A549 (cell line): ENCODE data around the gene BUB1B. TPM values are rescaled to one million over a fixed set of nuclear protein-coding genes. Genes with fewer than 3 reads are reported as not detected.

Experiments used
- ATAC-seq, 2 experiments: fragments of 200-7000 bp in 1 of 2; fragments of >200 bp in 1 of 2; cut with Nextera tagmentation in 1 of 2; cut with Tn5 transposase in 1 of 2; 3 replicates each; pipeline versions ENCODE4 v1.8.0 to v1.9.1; 2018 to 2020; ENCODE audit warnings: mild to moderate bottlenecking in 1 of 2, moderate library complexity in 1 of 2
- CTCF ChIA-PET: fragments of 300-600 bp; sonication (Branson Sonifier 250); formaldehyde crosslinking; extraction: SDS; loops from one replicate; lab custom pipeline; 2021; ENCODE audit warnings: antibody characterized with exemption, inconsistent platforms; lab: Yijun Ruan, JAX
- POLR2A ChIA-PET: fragments of 350-600 bp; formaldehyde crosslinking; extraction: SDS; loops from one replicate; lab custom pipeline; 2021; ENCODE audit warnings: antibody characterized with exemption, inconsistent platforms; lab: Yijun Ruan, JAX
- DNase-seq, 2 experiments: peaks; one replicate each; pipeline versions ENCODE4 v3.0.0 to v3.0.0-alpha.2; 2011 to 2016; ENCODE audit warnings: low read depth in 1 of 2, low spot score in 1 of 2
- FAIRE-seq: peaks from 2 replicates; lab custom pipeline; 2011; peaks lifted over from hg19 to GRCh38; lab: Jason Lieb, UNC
- H3K27ac ChIP-seq, 2 experiments: fragments of >200 bp; sonication (Bioruptor Twin); formaldehyde crosslinking; 3 replicates each; pipeline ENCODE4 v1.5.1; 2016 to 2017
- H3K4me1 ChIP-seq: fragments of >200 bp; sonication (Bioruptor Twin); formaldehyde crosslinking; 3 replicates; pipeline ENCODE4 v1.6.1; 2016
- H3K4me2 ChIP-seq: fragments of >200 bp; sonication (Bioruptor Twin); formaldehyde crosslinking; 3 replicates; pipeline ENCODE4 v1.6.1; 2016
- H3K4me3 ChIP-seq: fragments of >200 bp; sonication (Bioruptor Twin); formaldehyde crosslinking; 3 replicates; pipeline ENCODE4 v1.5.1; 2016
- H3K9me3 ChIP-seq: fragments of >200 bp; sonication (Bioruptor Twin); formaldehyde crosslinking; 3 replicates; pipeline ENCODE4 v1.6.1; 2016
- CBX2 ChIP-seq: fragments of 200-600 bp; sonication (generic); IDR thresholded peaks from 2 replicates; pipeline ENCODE4 v1.6.1; 2016; ENCODE audit warnings: low read depth, mild to moderate bottlenecking, borderline replicate concordance
- CBX8 ChIP-seq: fragments of 200-600 bp; sonication (generic); IDR thresholded peaks from 2 replicates; pipeline ENCODE4 v1.6.1; 2016
- CHD2 ChIP-seq: fragments of 150-350 bp; IDR thresholded peaks from 2 replicates; pipeline ENCODE4 v1.6.1; 2014; ENCODE audit warnings: low read length; ENCODE audit not compliant: partially characterized antibody
- CHD4 ChIP-seq: fragments of 200-600 bp; sonication (generic); IDR thresholded peaks from 2 replicates; pipeline ENCODE4 v1.6.1; 2016; ENCODE audit warnings: antibody characterized with exemption, mild to moderate bottlenecking, borderline replicate concordance
- EHF ChIP-seq: fragments of 250-450 bp; sonication (Bioruptor Pico); IDR thresholded peaks from 2 replicates; pipeline ENCODE4 v1.5.0; 2020; ENCODE audit warnings: mild to moderate bottlenecking
- ESRRA ChIP-seq: fragments of 150-350 bp; IDR thresholded peaks from 2 replicates; pipeline ENCODE4 v1.6.1; 2014; ENCODE audit warnings: mild to moderate bottlenecking, low read length, borderline replicate concordance
- HDAC2 ChIP-seq: fragments of 200-600 bp; sonication (generic); IDR thresholded peaks from 2 replicates; pipeline ENCODE4 v1.6.1; 2016
- HES2 ChIP-seq: fragments of >200 bp; sonication (Bioruptor Twin); formaldehyde crosslinking; IDR thresholded peaks from 2 replicates; pipeline ENCODE4 v1.6.1; 2016
- HEYL ChIP-seq: fragments of 250-450 bp; sonication (Bioruptor Pico); IDR thresholded peaks from 2 replicates; pipeline ENCODE4 v1.8.0; 2021; ENCODE audit warnings: mild to moderate bottlenecking, moderate library complexity
- HOXB5 ChIP-seq: fragments of 250-450 bp; sonication (Bioruptor Pico); IDR thresholded peaks from 2 replicates; pipeline ENCODE4 v1.5.0; 2020; ENCODE audit warnings: mild to moderate bottlenecking, moderate library complexity
- KDM1A ChIP-seq: fragments of 200-600 bp; sonication (generic); IDR thresholded peaks from 2 replicates; pipeline ENCODE4 v1.6.1; 2016; ENCODE audit warnings: low read depth, mild to moderate bottlenecking
- MYC ChIP-seq: IDR thresholded peaks from 2 replicates; pipeline ENCODE4 v1.6.1; 2012; ENCODE audit warnings: mild to moderate bottlenecking, inconsistent platforms, low read length, improper control_type of control experiment, borderline replicate concordance
- NFE2L2 ChIP-seq: fragments of 150-350 bp; conservative IDR thresholded peaks from 2 replicates; pipeline ENCODE4 v1.6.1; 2014; ENCODE audit warnings: low read length
- NPAS2 ChIP-seq: fragments of 250-450 bp; sonication (Bioruptor Pico); IDR thresholded peaks from 2 replicates; pipeline ENCODE4 v1.8.0; 2022; ENCODE audit warnings: mild to moderate bottlenecking, moderate library complexity, borderline replicate concordance
- NR3C1 ChIP-seq: fragments of >200 bp; sonication (Bioruptor Twin); formaldehyde crosslinking; IDR thresholded peaks from 3 replicates; pipeline ENCODE4 v1.6.1; 2017
- PBX3 ChIP-seq: IDR thresholded peaks from 2 replicates; pipeline ENCODE4 v1.6.1; 2012
- PHF8 ChIP-seq: fragments of 200-600 bp; sonication (generic); IDR thresholded peaks from 2 replicates; pipeline ENCODE4 v1.6.1; 2016; ENCODE audit warnings: low read depth, mild to moderate bottlenecking, antibody characterized with exemption, moderate library complexity, borderline replicate concordance
- POLR2A ChIP-seq: IDR thresholded peaks from 2 replicates; pipeline ENCODE4 v1.6.1; 2012; ENCODE audit warnings: mild to moderate bottlenecking, low read length
- POLR2AphosphoS2 ChIP-seq: conservative IDR thresholded peaks from 2 replicates; pipeline ENCODE4 v1.6.1; 2012; ENCODE audit warnings: low read length, improper control_type of control experiment, inconsistent platforms
- REST ChIP-seq: fragments of 200-600 bp; sonication (generic); IDR thresholded peaks from 2 replicates; pipeline ENCODE4 v1.6.1; 2016; ENCODE audit warnings: antibody characterized with exemption, mild to moderate bottlenecking, moderate library complexity
- SMC3 ChIP-seq: fragments of >200 bp; sonication (Bioruptor Twin); formaldehyde crosslinking; IDR thresholded peaks from 3 replicates; pipeline ENCODE4 v1.6.1; 2018; ENCODE audit warnings: inconsistent platforms
- SREBF2 ChIP-seq: fragments of 450-650 bp; IDR thresholded peaks from 2 replicates; pipeline ENCODE4 v1.6.1; 2014; ENCODE audit warnings: mild to moderate bottlenecking, moderate library complexity
- TFCP2L1 ChIP-seq: fragments of 250-450 bp; sonication (Bioruptor Pico); IDR thresholded peaks from 2 replicates; pipeline ENCODE4 v1.5.0; 2021; ENCODE audit warnings: mild to moderate bottlenecking
- TP53 ChIP-seq: fragments of 250-450 bp; sonication (Bioruptor Pico); IDR thresholded peaks from 2 replicates; pipeline ENCODE4 v1.5.0; 2021; ENCODE audit warnings: mild to moderate bottlenecking, moderate library complexity
- ZC3H11A ChIP-seq: fragments of 450-650 bp; IDR thresholded peaks from 2 replicates; pipeline ENCODE4 v1.6.1; 2014; ENCODE audit warnings: antibody characterized with exemption, mild to moderate bottlenecking
- ZFP36 ChIP-seq: fragments of 450-650 bp; IDR thresholded peaks from 2 replicates; pipeline ENCODE4 v1.6.1; 2014; ENCODE audit warnings: borderline replicate concordance; ENCODE audit not compliant: partially characterized antibody
- WGBS: methylation state at CpG from one replicate; pipeline ENCODE4 v1.1.6; 2017; ENCODE audit errors: missing lambda C conversion rate; 5-methylcytosine and 5-hydroxymethylcytosine counted together
- polyA plus RNA-seq, 4 experiments: library from polyadenylated mRNA; depleted of rRNA in 3 of 4; stranded (reverse); fragments of >200 nt; fragmentation: RNase III in 1 of 4; extraction: RNeasy Plus Mini Kit Qiagen cat#74134 plus additional on column Dnase treatment in 1 of 4; gene quantifications; 2 replicates in 3 of 4; 3 replicates in 1 of 4; pipeline ENCODE4 v1.2.3, GENCODE V29; 2011 to 2017
- TF ChIP-seq, protein P1 (sequence below): fragments of >200 bp; sonication (Bioruptor Twin); formaldehyde crosslinking; IDR thresholded peaks from 3 replicates; pipeline ENCODE4 v1.6.1; 2016

Gene BUB1B
- polyA plus RNA-seq, 2 of the 4 experiments (the other 2 are of a cell fraction): 37.5 to 50.2 TPM

- ATAC-seq (no peak), FAIRE-seq (no peak)
- CTCF ChIA-PET: interaction anchor here (0.9 kb wide), 1 partner anchor 24 kb away, joined by 3 read pairs; no protein-coding TSS in a partner anchor
These were observed 31.9 kb upstream of the BUB1B start for GRCh38 chr15:40128766-40129660.

DNA sequence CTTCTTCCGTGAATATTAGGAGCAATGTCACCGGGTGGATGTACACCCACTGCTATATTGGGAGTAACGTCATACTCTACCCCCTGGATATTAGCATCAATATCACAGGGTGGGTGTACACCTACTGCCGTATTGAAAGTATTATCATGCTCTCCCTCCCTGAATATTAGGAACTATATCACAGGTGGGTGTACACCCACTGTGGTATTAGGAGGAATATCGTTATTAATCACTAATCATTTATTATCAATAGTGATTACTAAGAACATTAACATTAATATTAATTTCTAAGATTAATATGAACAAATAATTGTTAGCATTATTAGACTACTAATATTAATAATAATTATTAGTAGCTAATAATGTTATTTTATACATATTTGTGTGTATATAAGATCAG is 30.8 kb upstream of the BUB1B start:
- CTCF ChIA-PET: no interaction called here
- no peak for DNase-seq
- no peak for FAIRE-seq
- 40% methylated on average over 5 of the region's 5 CpGs for WGBS
- Histone ChIP-seq H3K4me3 (no peak overlapping the region), H3K27ac (no peak overlapping the region), H3K9me3 (no peaks in the 10 kb centered on the region), H3K4me2 (no peak overlapping the region), H3K4me1 (no peaks in the 10 kb centered on the region)
- POLR2A ChIA-PET: no interaction called here
- no peak for ATAC-seq
- TF ChIP-seq NR3C1 (no peak), POLR2A (no peak), NPAS2 (CRISPR knock-in tag) (no peak), HES2 (no peak), HOXB5 (CRISPR knock-in tag) (no peak), KDM1A (no peak), HDAC2 (no peak), SMC3 (no peak), CHD2 (no peak)
- TF ChIP-seq, protein P1, sequence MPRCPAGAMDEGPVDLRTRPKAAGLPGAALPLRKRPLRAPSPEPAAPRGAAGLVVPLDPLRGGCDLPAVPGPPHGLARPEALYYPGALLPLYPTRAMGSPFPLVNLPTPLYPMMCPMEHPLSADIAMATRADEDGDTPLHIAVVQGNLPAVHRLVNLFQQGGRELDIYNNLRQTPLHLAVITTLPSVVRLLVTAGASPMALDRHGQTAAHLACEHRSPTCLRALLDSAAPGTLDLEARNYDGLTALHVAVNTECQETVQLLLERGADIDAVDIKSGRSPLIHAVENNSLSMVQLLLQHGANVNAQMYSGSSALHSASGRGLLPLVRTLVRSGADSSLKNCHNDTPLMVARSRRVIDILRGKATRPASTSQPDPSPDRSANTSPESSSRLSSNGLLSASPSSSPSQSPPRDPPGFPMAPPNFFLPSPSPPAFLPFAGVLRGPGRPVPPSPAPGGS: no peak

More at GRCh38 chr15:40128766-40129660, 31.9 kb upstream of the BUB1B start:
- Histone ChIP-seq H3K27ac (no peak overlapping the region), H3K4me1 (no peaks in the 10 kb centered on the region), H3K4me2 (no peak overlapping the region)
- WGBS: 71% methylated on average over 27 of the region's 27 CpGs
- TF ChIP-seq PHF8 (no peak), TFCP2L1 (CRISPR knock-in tag) (no peak), HOXB5 (CRISPR knock-in tag) (no peak), MYC (no peak), TP53 (CRISPR knock-in tag) (no peak)
- TF ChIP-seq, all 56 proteins: peak for 0
- H3K4me3 ChIP-seq: no peak overlapping the region
- no peak for DNase-seq
- no peaks in the 10 kb centered on the region for H3K9me3 ChIP-seq
- POLR2A ChIA-PET: no interaction called here

GRCh38 chr15:40130799-40131502 is 29.9 kb upstream of the BUB1B start:
- DNase-seq (no peak), ATAC-seq (peak in 1 of 2 experiments; percentile 29; a peak in 1 of 6 replicates), FAIRE-seq (no peak)
- Histone ChIP-seq H3K27ac (no peak overlapping the region), H3K9me3 (no peaks in the 10 kb centered on the region), H3K4me1 (no peaks in the 10 kb centered on the region), H3K4me2 (no peak overlapping the region), H3K4me3 (no peak overlapping the region)
- WGBS: 52% methylated on average over 19 of the region's 19 CpGs
- TF ChIP-seq SMC3 (no peak), CBX8 (no peak), NPAS2 (CRISPR knock-in tag) (no peak), HOXB5 (CRISPR knock-in tag) (no peak), NFE2L2 (no peak), POLR2AphosphoS2 (no peak), KDM1A (no peak), ESRRA (no peak), MYC (no peak), HEYL (CRISPR knock-in tag) (no peak), CBX2 (no peak), SREBF2 (no peak), PBX3 (no peak), ZFP36 (no peak), ZC3H11A (no peak), REST (no peak), HDAC2 (no peak), CHD4 (no peak), EHF (CRISPR knock-in tag) (no peak)
- ChIA-PET POLR2A (no interaction called here), CTCF (no interaction called here)
